ENCODE data around the gene SIAH3.

The SIAH3 gene

DNA sequence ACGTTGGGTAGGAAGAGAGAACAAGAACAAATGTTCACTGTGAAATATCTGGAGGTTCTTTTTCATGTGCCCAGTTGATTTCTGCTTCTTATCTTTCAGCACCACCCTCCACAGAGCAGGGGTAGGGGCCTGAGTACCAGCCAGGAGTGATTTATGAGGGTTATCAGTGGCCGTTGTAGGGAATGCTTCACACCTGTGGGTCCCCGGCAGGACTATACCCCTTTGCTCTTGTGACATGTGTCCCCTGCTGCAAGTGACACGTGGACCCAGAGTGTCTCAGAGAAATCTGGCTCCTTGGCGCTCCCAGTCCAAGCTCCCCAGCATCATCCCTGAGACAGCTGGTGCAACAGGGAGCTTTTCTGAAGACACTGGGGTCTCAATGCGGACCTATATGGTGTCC lies 29.7 kb downstream of the SIAH3 start:
- DNase-seq = no peak

DNA sequence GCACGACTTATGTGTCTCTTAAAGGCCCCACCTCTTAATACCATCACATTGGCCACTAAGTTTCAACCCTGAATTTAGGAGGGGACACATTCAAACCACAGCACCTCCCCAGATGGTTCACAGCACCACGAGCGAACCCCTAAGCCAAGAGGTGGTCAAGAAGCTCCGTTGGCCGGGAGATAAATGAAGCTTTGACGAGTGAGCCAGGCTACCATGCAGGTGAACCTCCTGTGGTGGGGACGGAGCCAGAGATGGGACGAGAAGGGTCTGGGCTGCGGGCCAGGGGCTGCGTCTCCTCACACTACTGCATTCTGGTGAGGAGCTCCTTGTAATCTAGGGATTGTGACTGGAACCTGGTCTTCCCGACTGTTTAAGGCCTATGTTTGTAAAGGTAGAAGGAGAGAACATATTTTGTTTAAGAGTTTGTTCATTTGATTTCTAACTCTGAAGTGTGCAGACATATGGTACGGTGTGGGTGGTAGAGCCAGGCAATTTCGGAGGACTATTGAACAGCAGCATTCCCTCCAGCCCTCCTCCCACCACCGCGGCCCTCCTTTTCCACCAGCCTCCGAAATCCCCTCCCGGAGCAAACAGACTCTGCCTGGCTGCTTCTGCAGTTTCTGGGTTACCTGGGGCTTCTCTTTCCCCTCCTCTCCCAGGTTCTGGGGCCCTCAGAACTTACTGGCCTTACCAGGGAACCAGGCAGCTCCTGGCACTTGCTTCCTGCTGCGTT lies 31.3 kb downstream of the SIAH3 start:
- no peak for DNase-seq

DNA sequence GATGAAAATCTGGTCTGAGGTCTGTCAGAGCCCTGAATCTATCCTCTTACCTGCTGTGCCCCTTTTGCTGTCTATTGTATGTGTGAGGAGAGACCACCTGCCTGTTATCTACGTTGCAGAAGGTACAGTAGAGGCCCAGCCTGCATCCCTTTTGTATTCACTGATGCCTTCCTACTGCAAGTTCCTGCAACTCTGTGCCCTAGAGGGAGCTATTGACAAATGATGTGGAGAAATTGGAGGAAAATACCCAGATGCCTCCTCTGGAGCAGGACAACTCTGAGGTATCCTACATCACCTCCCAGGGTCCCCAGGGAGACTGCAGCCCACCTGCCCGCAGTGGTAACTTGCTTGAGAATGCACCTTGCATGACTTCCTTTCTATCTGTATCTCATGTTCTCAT lies 33.7 kb downstream of the SIAH3 start:
- DNase-seq = no peak

DNA sequence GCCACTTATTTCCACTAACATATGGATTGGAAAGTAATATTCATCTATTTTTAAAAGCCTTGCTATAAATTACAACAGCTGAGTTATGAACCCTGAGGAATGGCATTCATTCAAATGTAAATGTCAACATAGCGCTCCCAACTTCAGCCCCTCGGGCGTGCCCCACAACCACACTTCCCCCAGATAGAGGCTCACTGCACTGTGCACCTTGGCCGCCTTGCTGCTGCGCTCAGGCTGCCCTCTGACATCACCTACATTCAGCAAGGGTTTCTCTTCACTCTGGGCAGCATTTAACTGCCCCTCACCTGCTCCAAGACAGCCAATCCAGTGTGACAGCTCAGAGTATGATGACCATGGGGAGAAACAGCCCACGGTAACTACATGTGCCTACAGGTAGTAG lies 35.1 kb downstream of the SIAH3 start:
- DNase-seq = no peak

DNA sequence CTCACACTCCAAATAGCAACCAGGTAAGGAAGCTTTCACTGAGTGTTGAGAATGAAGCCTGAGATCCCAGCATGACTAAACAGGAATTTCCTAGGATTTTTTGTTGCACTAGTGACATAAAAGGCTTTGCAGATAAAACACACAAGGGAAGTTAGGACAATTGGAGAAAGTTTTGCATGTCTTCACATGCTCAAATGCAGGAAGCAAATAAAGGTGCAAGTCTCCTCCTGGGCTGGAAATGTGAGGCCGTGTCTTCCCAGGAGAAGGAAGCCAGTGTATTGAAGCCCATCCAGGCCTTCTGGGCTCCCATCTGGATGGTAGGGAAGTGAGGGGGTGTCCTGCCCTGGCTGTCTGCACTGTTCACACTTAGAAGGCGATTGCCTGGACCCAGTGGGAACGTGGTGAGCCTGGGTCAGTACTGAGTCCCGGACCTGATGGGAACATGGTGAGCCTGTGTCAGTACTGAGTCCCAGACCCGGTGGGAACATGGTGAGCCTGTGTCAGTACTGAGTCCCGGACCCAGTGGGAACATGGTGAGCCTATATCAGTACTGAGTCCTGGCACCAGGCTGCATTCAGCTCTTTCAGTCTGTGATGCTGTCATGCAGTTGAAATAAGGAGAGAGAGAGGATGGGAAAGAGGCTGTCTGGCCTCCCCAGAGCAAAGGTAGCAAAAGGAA lies 38.7 kb downstream of the SIAH3 start:
- no peak for DNase-seq

DNA sequence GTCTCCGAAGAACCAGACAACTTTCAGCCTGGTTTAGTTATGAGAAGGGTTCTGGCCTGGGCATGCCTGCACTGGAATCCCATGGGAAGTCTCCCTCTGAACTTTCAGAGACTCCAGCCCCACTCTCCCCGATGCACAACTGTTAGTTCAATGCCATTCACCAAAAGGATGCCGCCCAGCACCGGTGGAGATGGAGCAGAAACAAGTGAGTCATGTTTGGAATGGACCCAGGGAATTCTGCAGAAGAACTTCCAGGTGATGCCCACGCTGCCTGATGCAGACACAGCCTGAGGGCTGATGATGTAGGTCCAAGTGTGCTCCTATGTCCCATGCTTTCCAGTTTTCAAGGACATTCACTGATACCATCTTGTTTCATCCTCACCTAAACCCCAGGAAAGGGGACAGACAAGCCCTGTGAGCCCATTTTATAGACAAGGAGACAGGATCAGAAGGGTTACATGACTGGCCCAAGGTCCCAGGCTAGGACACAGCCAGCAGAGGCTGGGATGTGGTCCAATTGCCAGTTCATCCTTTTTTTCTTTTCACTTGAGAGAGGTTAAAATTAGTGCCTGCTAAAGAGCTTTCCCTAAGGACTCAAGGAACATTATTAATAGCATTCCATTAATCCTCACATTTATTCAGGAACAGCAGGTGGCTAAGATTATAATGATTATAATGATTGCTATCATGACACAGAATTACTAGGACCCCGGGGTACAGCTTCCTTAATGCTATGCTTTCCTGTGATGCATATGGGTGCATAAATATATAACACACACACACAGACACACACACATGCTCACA lies 39.5 kb downstream of the SIAH3 start:
- no peak for DNase-seq

DNA sequence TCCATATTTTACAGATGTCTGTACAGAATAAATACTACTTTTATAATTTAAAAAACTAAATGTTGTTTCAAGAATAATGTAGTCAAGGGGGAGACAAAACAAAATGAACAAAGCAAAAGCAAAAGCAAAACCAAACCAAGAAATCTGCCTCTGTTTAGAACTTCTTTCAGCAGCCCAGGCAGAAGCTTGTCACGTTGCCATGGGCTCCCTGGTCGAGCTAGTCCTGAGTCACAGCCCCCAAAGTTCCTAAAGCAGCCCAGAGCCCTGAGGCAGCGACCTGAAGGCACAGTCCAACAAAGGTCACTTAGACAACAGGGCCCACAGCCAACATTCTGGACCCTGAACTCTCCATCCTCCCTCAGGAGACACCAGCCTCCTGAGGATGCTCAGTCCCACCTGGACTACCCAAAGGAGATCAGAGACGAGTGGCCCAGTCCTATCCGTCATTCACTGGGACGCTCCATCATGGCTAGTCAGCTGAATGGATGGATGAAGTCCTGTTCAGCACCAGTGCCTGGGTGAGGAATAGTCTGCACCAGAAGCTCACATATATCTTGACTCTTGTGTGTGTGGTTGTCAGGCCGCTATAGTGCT lies 41.7 kb downstream of the SIAH3 start:
- DNase-seq = no peak

DNA sequence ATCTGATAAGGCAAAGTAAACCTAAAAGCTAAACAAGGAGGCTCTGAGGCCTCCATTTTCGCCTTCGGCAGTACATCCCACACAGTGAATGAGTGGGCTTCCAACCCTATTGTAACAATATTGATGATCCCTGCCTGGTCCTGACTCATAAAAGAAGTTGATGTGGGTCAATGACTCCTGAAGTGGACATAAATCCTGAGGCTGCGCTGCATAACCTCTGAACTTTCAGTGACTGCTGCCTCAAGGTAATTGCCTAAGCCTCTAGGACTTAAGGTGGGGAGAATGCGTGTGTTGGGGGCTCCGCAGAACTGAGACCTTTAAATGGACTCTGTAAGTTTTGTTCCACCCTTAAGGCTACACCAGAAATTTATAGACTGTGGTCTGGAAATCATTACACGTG lies 42.6 kb downstream of the SIAH3 start:
- DNase-seq = no peak

DNA sequence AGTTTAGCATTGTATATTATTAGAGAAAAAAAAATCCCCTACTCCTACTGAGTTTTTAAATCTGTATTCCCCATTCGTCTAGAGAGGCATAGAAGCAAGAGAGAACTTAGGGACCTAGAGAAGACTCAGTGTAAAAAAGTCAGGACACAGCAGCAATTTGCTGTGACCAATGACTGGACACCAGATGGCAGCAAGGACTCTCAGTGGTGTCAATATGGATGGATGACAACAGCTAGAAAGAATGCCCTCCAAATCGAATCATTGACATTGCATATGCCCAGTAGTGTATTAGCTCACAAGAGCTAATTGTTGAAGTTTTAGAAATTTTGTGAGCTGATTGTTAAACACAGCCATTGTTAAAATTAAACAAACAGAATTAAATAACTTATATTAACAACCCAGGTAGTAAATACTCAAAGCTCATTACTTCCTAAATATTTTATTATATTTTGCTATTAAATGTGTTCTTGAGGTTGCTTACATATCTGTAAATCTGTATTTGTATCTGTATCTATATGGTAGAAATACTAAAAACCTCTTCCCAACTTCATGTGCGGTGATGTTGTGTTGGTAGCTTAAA lies 43.9 kb downstream of the SIAH3 start:
- no peak for DNase-seq

DNA sequence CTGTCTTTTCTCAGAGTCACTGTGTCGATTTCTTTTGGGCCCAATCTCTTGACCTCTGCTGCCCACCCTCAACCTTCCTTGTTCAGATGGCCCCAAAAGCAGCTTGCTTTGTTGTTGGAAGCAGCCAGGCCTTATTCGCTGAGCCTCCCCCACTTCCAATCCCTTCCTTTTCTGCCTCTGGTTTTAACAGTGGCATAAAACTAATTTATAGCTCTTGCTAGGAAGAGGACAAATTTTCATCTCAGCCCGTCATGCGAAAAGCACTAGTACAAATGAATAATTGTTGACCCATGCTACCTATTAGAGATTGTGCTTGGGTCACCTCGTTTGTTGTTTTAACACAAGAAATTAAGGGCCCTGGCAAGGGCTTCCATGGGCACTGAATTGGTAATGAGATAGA lies 51.1 kb downstream of the SIAH3 start:
- no peak for DNase-seq

DNA sequence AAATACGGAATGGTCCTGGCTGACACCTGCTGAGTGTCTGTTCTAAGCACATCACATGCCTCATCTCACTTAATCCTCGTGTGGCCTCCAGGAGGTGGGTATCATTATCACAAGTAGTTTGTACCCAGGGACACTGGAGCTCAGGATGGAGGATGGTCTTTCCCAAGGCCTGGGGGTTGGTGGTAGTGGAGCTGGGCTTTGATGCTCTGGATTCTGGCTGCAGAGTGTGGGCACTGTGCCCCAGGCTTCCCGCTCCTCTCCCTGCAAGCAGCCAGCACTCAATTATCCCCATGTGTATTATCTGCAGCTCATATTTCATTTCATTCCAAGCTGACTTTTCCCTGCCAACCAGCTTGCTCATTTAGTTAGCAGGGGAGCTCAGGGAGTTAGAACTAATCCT lies 52.1 kb downstream of the SIAH3 start:
- DNase-seq = no peak

DNA sequence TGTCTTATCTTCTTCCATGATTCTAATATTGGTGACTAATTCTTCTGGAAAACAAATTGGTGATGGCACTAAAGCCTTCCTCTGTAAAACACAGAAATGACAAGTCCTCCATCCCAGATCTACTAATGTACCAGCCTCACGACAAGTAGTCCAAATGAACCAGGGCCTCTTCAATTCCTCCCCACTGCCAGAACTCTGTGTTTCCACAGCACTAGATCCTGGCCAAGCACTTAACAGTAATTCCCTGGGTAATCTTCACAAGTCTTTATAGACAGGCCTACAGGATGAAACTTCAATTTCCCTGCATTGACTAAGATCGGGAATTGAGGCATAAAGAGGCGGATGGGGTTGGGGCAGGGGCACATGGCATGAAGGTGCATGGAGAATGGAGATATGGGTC lies 52.7 kb downstream of the SIAH3 start:
- no peak for DNase-seq

DNA sequence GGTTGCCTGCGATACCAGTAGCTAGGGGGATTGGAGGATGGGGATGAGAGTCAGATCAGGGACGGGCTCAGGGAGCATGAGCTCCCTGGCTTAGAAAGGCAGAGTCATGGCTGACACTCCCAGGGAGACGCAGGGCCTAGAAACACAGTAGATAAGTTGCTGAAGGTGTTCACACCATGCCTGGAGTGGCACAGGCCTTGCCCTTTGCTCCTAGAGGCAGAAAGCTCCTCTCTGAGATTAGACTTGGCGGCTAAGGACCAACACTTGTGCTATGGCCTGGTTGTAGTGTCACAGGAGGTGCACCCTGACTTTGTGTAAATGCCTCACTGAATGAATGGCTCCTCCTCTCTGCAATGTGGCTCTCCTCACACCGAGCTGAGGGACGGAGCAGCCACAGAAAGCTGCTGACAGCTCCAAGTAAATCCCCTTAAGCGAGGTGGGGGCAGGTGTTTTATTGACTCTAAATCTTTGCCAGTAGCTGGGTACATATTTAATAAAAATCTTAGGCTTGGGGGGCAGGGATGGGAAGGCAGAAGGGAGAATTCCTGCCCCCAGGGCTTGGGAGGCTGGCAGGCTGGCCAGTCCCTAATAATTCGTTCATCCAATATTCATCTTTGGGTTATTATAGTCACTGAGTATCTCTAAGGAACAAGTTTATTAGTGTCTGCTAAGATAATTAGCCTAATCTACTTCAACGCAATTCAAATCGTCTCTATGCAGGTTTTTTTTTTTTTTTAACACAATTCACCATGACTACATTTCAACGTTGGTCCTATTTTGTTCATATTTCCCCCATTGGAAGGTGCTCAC lies 54.9 kb downstream of the SIAH3 start:
- DNase-seq = no peak

DNA sequence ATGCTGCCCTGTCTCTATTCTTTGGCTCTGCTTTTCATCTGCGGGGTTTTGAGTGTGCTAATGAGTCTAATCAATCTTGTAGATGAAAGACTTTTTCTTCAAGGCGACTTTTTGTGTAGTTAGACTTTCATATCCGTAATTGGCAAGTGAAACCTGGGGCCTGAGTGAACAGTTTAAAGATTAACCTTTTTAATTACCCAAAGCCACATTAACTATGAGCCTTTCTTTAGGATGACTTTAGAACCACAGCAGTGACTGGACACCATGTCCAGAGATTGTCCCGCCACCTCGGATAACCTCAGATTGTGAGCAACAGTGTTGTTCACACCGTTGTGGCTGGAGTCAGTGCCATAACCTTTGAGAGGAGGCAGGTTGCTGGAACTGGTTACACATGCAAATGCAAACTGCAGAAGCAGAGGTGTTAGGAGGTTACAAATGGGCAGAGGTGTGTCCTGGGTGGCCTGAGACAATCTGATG lies 58.7 kb downstream of the SIAH3 start:
- no peak for DNase-seq

DNA sequence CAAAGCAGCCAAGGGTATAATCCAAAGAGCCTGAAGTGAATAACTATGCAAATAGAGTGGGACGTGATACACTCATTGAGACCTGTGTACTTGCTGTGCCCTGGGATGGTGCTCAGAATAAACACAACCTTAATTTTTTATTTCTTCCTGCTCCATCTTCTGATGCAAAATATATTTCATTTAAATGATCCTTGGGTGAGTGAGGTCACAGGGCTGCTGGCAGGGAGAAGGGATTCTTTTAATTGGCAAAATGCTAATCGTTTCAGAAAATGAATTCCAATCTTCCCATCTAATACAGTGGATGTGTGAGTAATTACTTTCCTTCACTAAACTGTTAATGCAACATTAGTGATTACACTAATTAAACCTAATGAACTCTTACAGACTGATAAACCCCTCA lies 63.5 kb downstream of the SIAH3 start:
- no peak for DNase-seq

DNA sequence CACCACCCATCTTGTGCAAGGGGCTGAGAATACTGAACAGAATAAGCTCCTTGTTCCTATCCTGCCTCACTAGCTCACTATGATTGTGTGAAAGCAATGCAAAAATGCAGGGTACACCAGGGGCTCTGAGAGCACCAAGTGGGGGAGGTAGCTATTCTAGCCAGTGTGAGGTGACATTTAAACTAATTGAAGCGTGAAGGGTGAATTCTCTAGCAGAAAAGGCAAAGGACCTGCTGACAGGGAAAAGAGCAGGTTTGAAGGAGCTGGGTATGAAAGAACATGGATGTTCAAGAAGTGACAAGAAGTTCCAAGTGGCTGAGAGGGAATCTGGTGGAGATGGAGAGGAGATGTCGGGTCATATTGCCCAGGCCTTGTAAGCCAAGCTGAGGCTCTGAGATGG lies 64.2 kb downstream of the SIAH3 start:
- no peak for DNase-seq

DNA sequence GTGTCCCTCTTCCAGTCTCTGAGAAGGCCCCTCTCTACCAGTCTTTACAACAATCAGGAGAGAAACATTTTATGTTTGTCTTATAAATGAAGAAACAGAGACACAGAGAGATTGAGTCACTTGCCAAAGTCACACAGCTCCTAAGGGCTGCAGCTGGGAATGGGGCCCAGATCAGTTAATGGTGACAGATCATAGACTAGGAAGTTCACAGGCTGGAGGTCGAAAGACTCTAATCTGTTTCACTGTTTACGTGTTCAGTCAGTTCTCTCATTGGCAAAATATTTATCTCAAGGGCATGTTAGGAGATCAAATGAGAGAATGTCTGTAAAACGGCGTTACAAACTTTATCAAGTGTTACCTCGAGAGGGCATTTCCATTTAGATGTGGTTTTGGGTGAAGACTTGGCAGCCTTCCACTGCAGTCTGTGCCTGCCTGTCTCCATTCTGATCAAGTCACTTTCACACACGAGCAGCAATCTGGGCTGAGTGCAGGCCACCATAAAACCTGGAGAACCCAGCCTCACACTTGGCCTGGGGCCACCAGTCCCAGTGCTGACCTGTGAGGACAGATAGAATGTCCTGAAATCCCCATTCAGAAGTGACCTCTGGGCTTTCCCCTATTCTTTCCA lies 65.1 kb downstream of the SIAH3 start:
- DNase-seq = no peak

DNA sequence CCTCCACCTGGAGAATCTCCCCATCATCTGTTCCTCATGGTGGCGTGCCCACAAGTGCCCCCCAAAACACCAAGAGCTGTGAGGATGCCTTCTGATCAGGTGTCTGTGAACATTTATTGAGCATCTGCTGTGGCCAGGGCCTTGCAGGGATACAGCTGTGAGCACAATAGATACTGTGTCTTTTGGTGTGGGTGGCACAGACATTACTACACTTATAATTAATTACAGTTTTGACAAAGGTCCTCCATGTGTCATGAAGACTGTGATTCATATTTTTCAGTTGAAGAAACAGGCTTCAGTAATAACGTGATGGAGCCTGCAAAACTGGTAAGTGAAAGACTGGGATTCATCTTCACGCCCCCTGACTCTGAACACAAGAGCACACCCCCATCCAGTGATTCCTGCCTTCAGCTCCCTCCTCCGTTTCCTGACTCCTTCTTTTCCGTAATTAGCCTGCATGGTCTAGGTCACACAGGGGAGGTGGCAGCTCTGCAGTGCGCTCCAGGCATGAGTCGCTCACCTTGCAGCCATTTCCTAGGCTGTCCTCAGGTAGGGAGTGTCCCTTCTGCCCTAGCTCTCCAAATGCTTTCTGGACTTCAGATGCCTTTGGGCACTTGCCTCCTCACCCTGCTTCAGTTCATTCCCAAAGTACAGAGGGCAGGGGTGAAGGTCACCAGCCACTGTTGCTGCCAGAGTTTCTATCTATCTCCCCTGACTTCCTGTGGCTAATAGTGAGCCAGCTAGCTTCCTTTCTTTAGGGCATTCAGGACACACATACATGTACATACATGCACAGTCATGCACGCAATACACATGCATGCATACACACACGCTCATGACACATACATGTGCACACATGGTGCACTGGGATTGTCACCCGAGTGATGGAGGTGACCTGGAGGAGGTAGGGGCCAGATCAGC lies 66.5 kb downstream of the SIAH3 start:
- no peak for DNase-seq

DNA sequence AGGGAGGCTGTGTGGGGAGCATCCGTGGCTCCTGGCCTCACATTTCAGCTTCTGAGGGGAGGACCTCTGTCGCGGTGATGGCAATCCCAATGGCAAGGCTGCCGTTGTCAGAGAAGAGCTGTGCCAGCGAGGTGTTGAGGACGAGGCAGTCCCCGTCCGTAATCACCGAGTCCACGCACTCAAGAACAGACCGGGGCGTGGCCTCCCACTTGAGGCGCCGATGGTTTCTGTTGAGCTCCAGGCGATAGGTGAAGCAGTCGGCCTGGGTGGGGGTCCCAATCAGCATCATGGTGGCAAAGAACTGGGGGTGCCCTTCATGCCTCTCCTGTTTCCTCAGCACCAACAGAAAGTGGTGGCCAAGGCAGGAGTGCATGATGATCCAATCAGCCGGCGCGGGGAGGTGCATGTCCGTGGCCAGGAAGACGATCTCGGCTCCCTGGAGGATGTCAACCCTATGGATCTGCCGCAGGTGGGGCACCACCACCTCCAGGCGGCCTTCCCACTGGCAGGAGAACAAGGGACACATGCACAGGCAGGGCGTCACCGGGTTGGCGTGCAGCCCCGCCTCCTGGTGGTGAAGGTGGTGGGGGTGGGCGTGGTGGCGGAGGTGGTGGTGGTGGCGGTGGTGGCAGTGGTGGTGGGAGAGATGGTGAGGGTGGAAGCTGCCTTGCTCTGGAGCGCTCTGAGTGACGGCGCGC lies 68.1 kb downstream of the SIAH3 start:
- DNase-seq = no peak

Measured in right kidney (tissue), 1 donor.